Measurements from ENCODE around the gene PDE4D. TPM values are rescaled to one million over a fixed set of nuclear protein-coding genes. Genes with fewer than 3 reads are reported as not detected.

Gene PDE4D
- total RNA-seq, 1 experiment from 2014 or later, result 2.4 TPM

DNA sequence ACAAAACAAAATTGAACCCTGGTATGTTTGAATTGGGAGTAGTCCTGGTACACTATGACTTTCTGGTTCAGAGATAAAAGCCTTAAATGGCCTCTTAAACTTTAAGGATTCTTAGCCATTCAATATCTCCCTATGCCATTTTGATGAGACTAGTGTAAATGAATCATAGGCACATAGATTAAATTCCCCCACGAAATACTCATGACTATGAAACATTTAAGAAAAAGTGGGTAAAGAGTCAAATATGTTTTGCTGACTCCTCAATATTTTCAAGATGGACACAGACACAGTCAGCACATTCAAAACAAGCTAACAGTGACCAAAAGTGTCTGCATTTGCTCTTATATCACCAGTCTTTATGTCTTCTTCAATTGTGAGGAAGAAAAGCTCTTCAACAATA is 278.3 kb downstream of the PDE4D start:
- intact Hi-C loops (cut with micrococcal nuclease; ENCODE audit: unreplicated experiment) (no loop called here), in situ Hi-C loops (cut with HindIII; ENCODE audit: low pct_unique_long_range_greater_than_20kb, low sequenced_read_pairs) (no loop called here)
- no peaks in the 10 kb centered on the region for H3K27me3 ChIP-seq (ENCODE audit: control insufficient read depth, insufficient read depth, low read length)
- H3K4me1 ChIP-seq (ENCODE audit: control insufficient read depth, insufficient read depth, low read length), result no peaks in the 10 kb centered on the region
- H3K27ac ChIP-seq (ENCODE audit: low read length), result no peak overlapping the region
- TF ChIP-seq TCF7L2 (IDR thresholded peaks at IDR 0.05; ENCODE audit: low read depth, low read length), result no peak
- TF ChIP-seq POLR2AphosphoS5 (IDR thresholded peaks at IDR 0.05; ENCODE audit: low read depth, low read length), result no peak
- TF ChIP-seq, protein P1, sequence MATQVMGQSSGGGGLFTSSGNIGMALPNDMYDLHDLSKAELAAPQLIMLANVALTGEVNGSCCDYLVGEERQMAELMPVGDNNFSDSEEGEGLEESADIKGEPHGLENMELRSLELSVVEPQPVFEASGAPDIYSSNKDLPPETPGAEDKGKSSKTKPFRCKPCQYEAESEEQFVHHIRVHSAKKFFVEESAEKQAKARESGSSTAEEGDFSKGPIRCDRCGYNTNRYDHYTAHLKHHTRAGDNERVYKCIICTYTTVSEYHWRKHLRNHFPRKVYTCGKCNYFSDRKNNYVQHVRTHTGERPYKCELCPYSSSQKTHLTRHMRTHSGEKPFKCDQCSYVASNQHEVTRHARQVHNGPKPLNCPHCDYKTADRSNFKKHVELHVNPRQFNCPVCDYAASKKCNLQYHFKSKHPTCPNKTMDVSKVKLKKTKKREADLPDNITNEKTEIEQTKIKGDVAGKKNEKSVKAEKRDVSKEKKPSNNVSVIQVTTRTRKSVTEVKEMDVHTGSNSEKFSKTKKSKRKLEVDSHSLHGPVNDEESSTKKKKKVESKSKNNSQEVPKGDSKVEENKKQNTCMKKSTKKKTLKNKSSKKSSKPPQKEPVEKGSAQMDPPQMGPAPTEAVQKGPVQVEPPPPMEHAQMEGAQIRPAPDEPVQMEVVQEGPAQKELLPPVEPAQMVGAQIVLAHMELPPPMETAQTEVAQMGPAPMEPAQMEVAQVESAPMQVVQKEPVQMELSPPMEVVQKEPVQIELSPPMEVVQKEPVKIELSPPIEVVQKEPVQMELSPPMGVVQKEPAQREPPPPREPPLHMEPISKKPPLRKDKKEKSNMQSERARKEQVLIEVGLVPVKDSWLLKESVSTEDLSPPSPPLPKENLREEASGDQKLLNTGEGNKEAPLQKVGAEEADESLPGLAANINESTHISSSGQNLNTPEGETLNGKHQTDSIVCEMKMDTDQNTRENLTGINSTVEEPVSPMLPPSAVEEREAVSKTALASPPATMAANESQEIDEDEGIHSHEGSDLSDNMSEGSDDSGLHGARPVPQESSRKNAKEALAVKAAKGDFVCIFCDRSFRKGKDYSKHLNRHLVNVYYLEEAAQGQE (IDR thresholded peaks at IDR 0.05; ENCODE audit: insufficient read depth in 1 of 2, low read depth in 2 of 2, low read length in 1 of 2), result no peak
- no peak for TF ChIP-seq SIN3A (IDR thresholded peaks at IDR 0.05; ENCODE audit: borderline replicate concordance, insufficient read depth, low read depth, low read length)
- TF ChIP-seq CTCF (IDR thresholded peaks at IDR 0.05), result no peak
- no peaks in the 10 kb centered on the region for H3K9me3 ChIP-seq (ENCODE audit: control insufficient read depth, insufficient read depth, low read depth, low read length)
- H3K4me3 ChIP-seq (ENCODE audit: low read depth in 2 of 2, low read length in 2 of 2), result no peak overlapping the region
- DNase-seq (ENCODE audit: low read depth, low spot score), result no peak
- ChIA-PET POLR2A (no interaction called here), CTCF (no interaction called here)
- BruUV-seq (replicated peaks), result no TSS peak
- H3K36me3 ChIP-seq (ENCODE audit: control insufficient read depth, insufficient read depth, low read length), result no peaks in the 10 kb centered on the region
- no peak for ATAC-seq

GRCh38 chr5:59609501-59610265 is 283.8 kb downstream of the PDE4D start:
- TF ChIP-seq, protein P1 (IDR thresholded peaks at IDR 0.05; ENCODE audit: insufficient read depth in 1 of 2, low read depth in 2 of 2, low read length in 1 of 2), result no peak
- no peak for TF ChIP-seq CTCF (IDR thresholded peaks at IDR 0.05)
- no peak for TF ChIP-seq SIN3A (IDR thresholded peaks at IDR 0.05; ENCODE audit: borderline replicate concordance, insufficient read depth, low read depth, low read length)
- no peak for TF ChIP-seq POLR2AphosphoS5 (IDR thresholded peaks at IDR 0.05; ENCODE audit: low read depth, low read length)
- no peak for TF ChIP-seq TCF7L2 (IDR thresholded peaks at IDR 0.05; ENCODE audit: low read depth, low read length)
- ChIA-PET CTCF (no interaction called here), POLR2A (no interaction called here)
- H3K36me3 ChIP-seq (ENCODE audit: control insufficient read depth, insufficient read depth, low read length), result no peaks in the 10 kb centered on the region
- H3K27me3 ChIP-seq (ENCODE audit: control insufficient read depth, insufficient read depth, low read length), result no peaks in the 10 kb centered on the region
- H3K4me1 ChIP-seq (ENCODE audit: control insufficient read depth, insufficient read depth, low read length), result no peaks in the 10 kb centered on the region
- intact Hi-C loops (cut with micrococcal nuclease; ENCODE audit: unreplicated experiment), result no loop called here
- in situ Hi-C loops (cut with HindIII; ENCODE audit: low pct_unique_long_range_greater_than_20kb, low sequenced_read_pairs), result no loop called here
- DNase-seq (ENCODE audit: low read depth, low spot score) (no peak), ATAC-seq (no peak)
- no TSS peak for BruUV-seq (replicated peaks)
- no peak overlapping the region for H3K4me3 ChIP-seq (ENCODE audit: low read depth in 2 of 2, low read length in 2 of 2)
- H3K9me3 ChIP-seq (ENCODE audit: control insufficient read depth, insufficient read depth, low read depth, low read length), result no peaks in the 10 kb centered on the region
- H3K27ac ChIP-seq (ENCODE audit: low read length), result no peak overlapping the region
